Neural cell (in vitro differentiated cells): Measurements from ENCODE around the gene RHEX. TPM values are rescaled to one million over a fixed set of nuclear protein-coding genes. Genes with fewer than 3 reads are reported as not detected.

Source experiments
- H2AFZ ChIP-seq: fragments of 200-600, 300-800 bp; sonication (generic), shearing (Covaris generic); 2 replicates; pipeline ENCODE4 v1.6.0; 2014; ENCODE audit warnings: low read depth, mild to moderate bottlenecking, antibody characterized with exemption, low read length, moderate library complexity
- H3F3A ChIP-seq: fragments of 200-600 bp; shearing (Covaris generic); 2 replicates; pipeline ENCODE4 v1.6.1; 2016; ENCODE audit warnings: mild to moderate bottlenecking, moderate library complexity, mixed read lengths, antibody characterized with exemption, low read length; ENCODE audit not compliant: insufficient read depth, poor library complexity, severe bottlenecking
- H3K27ac ChIP-seq: fragments of 200-600, 300-800 bp; sonication (generic), shearing (Covaris generic); 2 replicates; pipeline ENCODE4 v1.5.1; 2014; ENCODE audit warnings: mild to moderate bottlenecking, low read length, moderate library complexity
- H3K27me3 ChIP-seq: fragments of 300-800, 200-600 bp; sonication (generic), shearing (Covaris generic); 2 replicates; pipeline ENCODE4 v1.6.0; 2014; ENCODE audit warnings: mild to moderate bottlenecking, low read depth, low read length, moderate library complexity; ENCODE audit not compliant: insufficient read depth
- H3K36me3 ChIP-seq: fragments of 300-800, 200-600 bp; sonication (generic), shearing (Covaris generic); 2 replicates; pipeline ENCODE4 v1.5.1; 2014; ENCODE audit warnings: mild to moderate bottlenecking, antibody characterized with exemption, low read length, moderate library complexity; ENCODE audit not compliant: insufficient read depth
- H3K4me2 ChIP-seq: fragments of 300-800, 200-600 bp; sonication (generic), shearing (Covaris generic); 2 replicates; pipeline ENCODE4 v1.6.0; 2014; ENCODE audit warnings: mild to moderate bottlenecking, low read length
- H3K4me3 ChIP-seq: fragments of 300-800, 200-600 bp; sonication (generic), shearing (Covaris generic); 2 replicates; pipeline ENCODE4 v1.5.1; 2014; ENCODE audit warnings: mild to moderate bottlenecking, low read length, moderate library complexity
- H3K79me2 ChIP-seq: fragments of 200-600 bp; shearing (Covaris generic); replicated peaks from 2 replicates; pipeline ENCODE4 v1.6.0; 2014; ENCODE audit warnings: mild to moderate bottlenecking, low read length, moderate library complexity; ENCODE audit not compliant: insufficient read depth
- H3K9ac ChIP-seq: fragments of 300-800, 200-600 bp; sonication (generic), shearing (Covaris generic); 2 replicates; pipeline ENCODE4 v1.6.1; 2016; ENCODE audit warnings: mild to moderate bottlenecking, low read length, mixed read lengths
- H3K9me2 ChIP-seq: fragments of 200-600 bp; shearing (Covaris generic); 2 replicates; pipeline ENCODE4 v1.6.1; 2016; ENCODE audit warnings: mild to moderate bottlenecking, low read length, mixed read lengths; ENCODE audit not compliant: insufficient read depth
- H3K9me3 ChIP-seq: fragments of 200-600, 300-800 bp; sonication (generic), shearing (Covaris generic); 2 replicates; pipeline ENCODE4 v1.6.1; 2016; ENCODE audit warnings: mild to moderate bottlenecking, mixed run types, low read length, moderate library complexity, mixed read lengths
- H4K20me1 ChIP-seq: fragments of 200-600 bp; shearing (Covaris generic); 2 replicates; pipeline ENCODE4 v1.6.1; 2016; ENCODE audit warnings: mild to moderate bottlenecking, mixed run types; ENCODE audit not compliant: insufficient read depth
- CTCF ChIP-seq: fragments of 450-650 bp; IDR thresholded peaks from 2 replicates; pipeline ENCODE4 v1.5.1; 2014; ENCODE audit warnings: antibody characterized with exemption, mild to moderate bottlenecking, moderate library complexity; ENCODE audit not compliant: poor library complexity, severe bottlenecking
- EP300 ChIP-seq: fragments of 450-650 bp; conservative IDR thresholded peaks from 2 replicates; pipeline ENCODE4 v1.6.1; 2014; ENCODE audit warnings: antibody characterized with exemption, mild to moderate bottlenecking, moderate library complexity; ENCODE audit not compliant: poor library complexity, severe bottlenecking
- EZH2 ChIP-seq: fragments of 200-600, 300-800 bp; shearing (Covaris generic), sonication (generic); IDR thresholded peaks from 2 replicates; pipeline ENCODE4 v1.6.1; 2014; ENCODE audit warnings: antibody characterized with exemption, low read length, borderline replicate concordance, mild to moderate bottlenecking; ENCODE audit not compliant: insufficient read depth, poor library complexity, severe bottlenecking
- MXI1 ChIP-seq: fragments of 450-650 bp; conservative IDR thresholded peaks from 2 replicates; pipeline ENCODE4 v1.6.1; 2014; ENCODE audit warnings: antibody characterized with exemption, mild to moderate bottlenecking; ENCODE audit not compliant: poor library complexity, severe bottlenecking
- POLR2AphosphoS5 ChIP-seq: IDR thresholded peaks from 2 replicates; pipeline ENCODE4 v1.6.1; 2012
- RAD21 ChIP-seq: fragments of 450-650 bp; conservative IDR thresholded peaks from 2 replicates; pipeline ENCODE4 v1.6.1; 2014; ENCODE audit warnings: antibody characterized with exemption, mild to moderate bottlenecking, moderate library complexity
- REST ChIP-seq: IDR thresholded peaks from 2 replicates; pipeline ENCODE4 v1.6.1; 2012; ENCODE audit warnings: borderline replicate concordance
- SMC3 ChIP-seq: fragments of 450-650 bp; conservative IDR thresholded peaks from 2 replicates; pipeline ENCODE4 v1.6.1; 2014; ENCODE audit warnings: antibody characterized with exemption, mild to moderate bottlenecking, moderate library complexity; ENCODE audit not compliant: poor library complexity
- TAF1 ChIP-seq: IDR thresholded peaks from 2 replicates; pipeline ENCODE4 v1.6.1; 2012; ENCODE audit warnings: low read depth
- polyA plus RNA-seq: library from polyadenylated mRNA; depleted of rRNA; stranded (reverse); fragments of >200 nt; gene quantifications from 2 replicates; pipeline ENCODE4 v1.2.3, GENCODE V29; 2014

RHEX gene
- polyA plus RNA-seq, 1 donor from 2014 or later = not detected

GRCh38 chr1:206020393-206021007 lies 32.5 kb upstream of the RHEX start:
- H3K9me3 ChIP-seq = no peaks in the 10 kb centered on the region
- H3K27me3 ChIP-seq = no peaks in the 10 kb centered on the region
- no peaks in the 10 kb centered on the region for H4K20me1 ChIP-seq
- H3F3A ChIP-seq = no peaks in the 10 kb centered on the region
- no peak for TF ChIP-seq SMC3
- TF ChIP-seq REST = no peak
- no peak for TF ChIP-seq TAF1
- TF ChIP-seq CTCF = no peak
- no peak for TF ChIP-seq MXI1
- no peak for TF ChIP-seq EP300
- TF ChIP-seq POLR2AphosphoS5 = no peak
- no peak for TF ChIP-seq EZH2
- no peak for TF ChIP-seq RAD21
- no peak overlapping the region for H3K9ac ChIP-seq
- H3K36me3 ChIP-seq = no peaks in the 10 kb centered on the region
- no peak overlapping the region for H3K27ac ChIP-seq
- H3K4me3 ChIP-seq = no peak overlapping the region
- H2AFZ ChIP-seq = no peak overlapping the region
- no peaks in the 10 kb centered on the region for H3K9me2 ChIP-seq
- no peak overlapping the region for H3K4me2 ChIP-seq
- H3K79me2 ChIP-seq = no peaks in the 10 kb centered on the region

- Histone ChIP-seq H3K9ac (no peak overlapping the region), H4K20me1 (no peaks in the 10 kb centered on the region), H3K36me3 (no peaks in the 10 kb centered on the region), H3K27ac (no peak overlapping the region), H3K4me3 (no peak overlapping the region), H3K9me3 (no peaks in the 10 kb centered on the region), H3K4me2 (no peak overlapping the region), H3K27me3 (no peaks in the 10 kb centered on the region), H3F3A (no peaks in the 10 kb centered on the region), H3K79me2 (no peaks in the 10 kb centered on the region), H2AFZ (no peak overlapping the region), H3K9me2 (no peaks in the 10 kb centered on the region)
- TF ChIP-seq CTCF (no peak), MXI1 (no peak), RAD21 (no peak), SMC3 (no peak), REST (no peak), EZH2 (no peak), EP300 (no peak), POLR2AphosphoS5 (no peak)
Observed at GRCh38 chr1:206021008-206021625, 31.9 kb upstream of the RHEX start.
